ENCODE results near the gene SIK2. TPM values are rescaled to one million over a fixed set of nuclear protein-coding genes. Genes with fewer than 3 reads are reported as not detected.

Gene SIK2
- total RNA-seq, 1 donor from 2014 or later: 16.3 TPM

GRCh38 chr11:111696556-111696955 is 94.3 kb downstream of the SIK2 start:
- no peaks in the 10 kb centered on the region for H3K9me3 Mint-ChIP-seq
- no peak overlapping the region for H3K4me2 ChIP-seq
- H3K27me3 ChIP-seq: no peaks in the 10 kb centered on the region
- no peaks in the 10 kb centered on the region for H3K36me3 Mint-ChIP-seq
- no peak for DNase-seq (ENCODE audit: low spot score)
- peaks cover 13% of the 10 kb centered on the region for H3K4me1 ChIP-seq
- no peaks in the 10 kb centered on the region for H3K9me3 ChIP-seq (ENCODE audit: low read depth)
- no peak for TF ChIP-seq EZH2 (IDR thresholded peaks at IDR 0.05)
- no peak for TF ChIP-seq EZH2phosphoT487 (IDR thresholded peaks at IDR 0.05)
- no peak for TF ChIP-seq CTCF (IDR thresholded peaks at IDR 0.05)
- H3K27ac ChIP-seq: no peak overlapping the region
- no peak overlapping the region for H3K27ac Mint-ChIP-seq
- H3K4me3 ChIP-seq: no peak overlapping the region
- H3K36me3 ChIP-seq: no peaks in the 10 kb centered on the region
- H3K4me3 Mint-ChIP-seq: no peak overlapping the region
- peaks cover 4% of the 10 kb centered on the region for H3F3A ChIP-seq (ENCODE audit: low read depth)
- H3K27me3 Mint-ChIP-seq (ENCODE audit: insufficient read depth, low read depth): peaks cover 2% of the 10 kb centered on the region
- H3K9ac ChIP-seq: no peak overlapping the region
- H3K4me1 Mint-ChIP-seq: peaks cover 17% of the 10 kb centered on the region
- H3K79me2 ChIP-seq (ENCODE audit: low read depth): no peaks in the 10 kb centered on the region
- H2AFZ ChIP-seq (replicated peaks): no peak overlapping the region
- H4K20me1 ChIP-seq (ENCODE audit: low read depth): peaks cover 3% of the 10 kb centered on the region

GRCh38 chr11:111697933-111698371 is 95.7 kb downstream of the SIK2 start:
- H3K27ac Mint-ChIP-seq: no peak overlapping the region
- Histone ChIP-seq H3K79me2 (ENCODE audit: low read depth) (no peaks in the 10 kb centered on the region), H3K27ac (no peak overlapping the region), H3K4me3 (no peak overlapping the region), H2AFZ (replicated peaks) (no peak overlapping the region), H3K9me3 (ENCODE audit: low read depth) (no peaks in the 10 kb centered on the region), H3K9ac (no peak overlapping the region), H3F3A (ENCODE audit: low read depth) (no peaks in the 10 kb centered on the region), H4K20me1 (ENCODE audit: low read depth) (no peaks in the 10 kb centered on the region), H3K4me1 (peaks cover 13% of the 10 kb centered on the region), H3K27me3 (no peaks in the 10 kb centered on the region), H3K36me3 (no peaks in the 10 kb centered on the region), H3K4me2 (no peak overlapping the region)
- H3K27me3 Mint-ChIP-seq (ENCODE audit: insufficient read depth, low read depth): no peaks in the 10 kb centered on the region
- H3K4me1 Mint-ChIP-seq: peaks cover 17% of the 10 kb centered on the region
- no peak overlapping the region for H3K4me3 Mint-ChIP-seq
- H3K9me3 Mint-ChIP-seq: no peaks in the 10 kb centered on the region
- no peak for DNase-seq (ENCODE audit: low spot score)
- no peak for TF ChIP-seq EZH2 (IDR thresholded peaks at IDR 0.05)
- no peak for TF ChIP-seq EZH2phosphoT487 (IDR thresholded peaks at IDR 0.05)
- no peak for TF ChIP-seq CTCF (IDR thresholded peaks at IDR 0.05)
- H3K36me3 Mint-ChIP-seq: peaks cover 1% of the 10 kb centered on the region

- Histone ChIP-seq H4K20me1 (ENCODE audit: low read depth) (no peaks in the 10 kb centered on the region), H3K4me2 (no peak overlapping the region), H3K4me1 (peaks cover 9% of the 10 kb centered on the region), H3K79me2 (ENCODE audit: low read depth) (no peaks in the 10 kb centered on the region), H2AFZ (replicated peaks) (no peak overlapping the region), H3K9me3 (ENCODE audit: low read depth) (no peaks in the 10 kb centered on the region), H3K27me3 (no peaks in the 10 kb centered on the region), H3K27ac (no peak overlapping the region), H3K4me3 (no peak overlapping the region), H3K36me3 (no peaks in the 10 kb centered on the region), H3F3A (ENCODE audit: low read depth) (no peaks in the 10 kb centered on the region), H3K9ac (no peak overlapping the region)
- no peak overlapping the region for H3K27ac Mint-ChIP-seq
- H3K27me3 Mint-ChIP-seq (ENCODE audit: insufficient read depth, low read depth): no peaks in the 10 kb centered on the region
- H3K4me3 Mint-ChIP-seq: no peak overlapping the region
- DNase-seq (ENCODE audit: low spot score): no peak
- peaks cover 15% of the 10 kb centered on the region for H3K4me1 Mint-ChIP-seq
- no peaks in the 10 kb centered on the region for H3K9me3 Mint-ChIP-seq
- peaks cover 3% of the 10 kb centered on the region for H3K36me3 Mint-ChIP-seq
- no peak for TF ChIP-seq EZH2phosphoT487 (IDR thresholded peaks at IDR 0.05)
- TF ChIP-seq CTCF (IDR thresholded peaks at IDR 0.05): no peak
- TF ChIP-seq EZH2 (IDR thresholded peaks at IDR 0.05): no peak
These were observed 96.8 kb downstream of the SIK2 start for GRCh38 chr11:111698852-111699559.
